ENCODE measurements around the gene PPFIBP2. TPM values are rescaled to one million over a fixed set of nuclear protein-coding genes. Genes with fewer than 3 reads are reported as not detected.

The PPFIBP2 gene
- total RNA-seq, 4 donors from 2014 or later = 26.4 to 33.3 (median 29.1) TPM

DNA sequence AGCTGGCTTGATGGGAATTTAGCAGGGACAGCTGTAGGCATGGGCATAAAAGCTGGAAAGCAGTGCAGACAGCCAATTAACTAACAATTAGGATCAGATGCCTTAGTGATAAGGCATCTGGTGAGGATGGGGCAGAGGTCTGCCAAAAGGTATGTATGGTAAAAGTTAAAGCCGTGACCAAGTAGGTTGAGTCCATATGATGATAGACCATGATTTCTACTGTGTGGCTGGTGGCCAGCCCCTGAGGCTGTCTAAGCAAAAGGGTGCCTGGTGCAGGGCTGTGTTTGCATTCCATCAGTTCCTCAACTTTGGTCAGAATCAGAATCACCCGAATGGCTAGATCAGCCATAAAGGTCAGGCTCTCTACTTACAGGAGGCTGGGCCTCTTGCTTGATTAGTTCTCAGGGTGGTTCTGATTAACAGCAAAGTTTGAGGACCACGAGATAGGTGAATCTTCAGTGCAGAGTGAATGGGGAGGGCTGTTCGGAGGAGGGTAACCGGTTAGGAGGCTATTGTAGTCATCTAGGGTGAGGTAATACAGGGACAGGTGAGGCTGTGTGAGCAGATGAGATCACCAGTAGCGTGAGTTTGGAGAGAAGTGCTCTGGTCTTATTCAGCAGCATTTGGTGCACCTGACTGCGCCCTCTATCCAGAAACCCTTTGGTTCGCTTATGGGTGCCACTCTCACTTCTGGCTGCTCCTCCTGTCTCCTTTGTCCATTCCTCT, 27.2 kb downstream of the PPFIBP2 start:
- no peak for TF ChIP-seq CTCF (IDR thresholded peaks at IDR 0.05; ENCODE audit: low read depth)

DNA sequence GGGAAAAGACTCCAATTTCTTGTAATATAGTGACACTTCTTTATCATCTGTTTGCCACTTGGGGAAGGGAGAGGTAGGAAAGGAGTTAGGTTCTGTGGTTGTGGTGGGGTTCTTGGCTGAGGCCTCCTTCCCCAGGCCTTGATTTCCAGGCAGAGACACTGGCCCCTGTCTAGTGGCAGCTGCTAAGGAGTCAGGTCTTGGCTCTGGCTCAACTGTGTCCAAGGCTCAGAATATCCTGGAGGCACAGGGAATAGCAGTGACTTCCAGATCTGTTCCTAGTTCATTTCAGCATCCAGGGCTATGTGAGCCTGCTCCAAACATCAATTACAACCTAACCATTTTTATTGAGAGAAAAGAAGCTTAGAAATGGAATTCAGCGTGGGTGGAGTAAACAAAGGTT, 29.5 kb downstream of the PPFIBP2 start:
- TF ChIP-seq CTCF (IDR thresholded peaks at IDR 0.05; ENCODE audit: low read depth) = no peak

DNA sequence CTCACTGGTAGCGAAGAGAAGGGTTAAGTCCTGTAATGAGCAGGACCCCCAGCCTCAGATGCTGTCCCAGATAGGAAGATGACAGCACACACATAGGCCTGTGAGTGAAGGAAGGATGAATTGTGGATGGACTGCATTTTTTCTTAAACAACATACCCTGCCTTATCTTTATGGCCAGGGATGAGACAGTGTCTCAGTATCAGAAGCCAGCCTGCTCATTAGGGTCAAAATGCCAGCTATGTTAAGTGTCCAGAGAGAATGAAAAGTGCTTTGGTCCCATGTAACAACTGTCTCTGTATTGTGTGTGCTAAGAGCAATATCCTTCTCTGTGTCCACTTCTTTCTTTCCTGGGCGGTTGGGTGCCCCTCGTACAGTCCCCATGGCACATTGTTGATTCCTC, 30.2 kb downstream of the PPFIBP2 start:
- no peak for TF ChIP-seq CTCF (IDR thresholded peaks at IDR 0.05; ENCODE audit: low read depth)

- no peak for TF ChIP-seq CTCF (IDR thresholded peaks at IDR 0.05; ENCODE audit: low read depth)
These were observed 31.8 kb downstream of the PPFIBP2 start for GRCh38 chr11:7545611-7546010.

- TF ChIP-seq CTCF (IDR thresholded peaks at IDR 0.05; ENCODE audit: low read depth) = no peak
These were observed 32.6 kb downstream of the PPFIBP2 start for GRCh38 chr11:7546324-7546791.

DNA sequence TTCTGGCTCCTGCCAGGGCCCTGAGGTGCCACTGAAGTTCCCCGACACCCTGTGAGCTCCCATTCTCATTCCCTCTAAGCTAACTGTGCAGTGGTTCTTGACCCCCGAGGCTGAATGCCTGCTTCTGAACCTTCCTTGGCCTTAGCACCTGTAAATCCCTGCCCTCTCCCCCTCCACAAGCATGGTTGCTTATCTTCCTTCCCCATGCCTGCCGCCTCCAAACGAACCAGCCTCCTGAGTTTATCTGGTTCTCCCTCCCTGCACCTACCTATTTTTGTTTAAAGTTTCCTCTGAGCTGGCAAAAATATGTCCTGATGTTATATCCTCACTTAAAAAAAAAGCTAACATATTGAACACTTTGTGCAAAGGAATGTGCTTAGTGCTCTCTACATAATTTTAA, 33.9 kb downstream of the PPFIBP2 start:
- TF ChIP-seq CTCF (IDR thresholded peaks at IDR 0.05; ENCODE audit: low read depth) = no peak

DNA sequence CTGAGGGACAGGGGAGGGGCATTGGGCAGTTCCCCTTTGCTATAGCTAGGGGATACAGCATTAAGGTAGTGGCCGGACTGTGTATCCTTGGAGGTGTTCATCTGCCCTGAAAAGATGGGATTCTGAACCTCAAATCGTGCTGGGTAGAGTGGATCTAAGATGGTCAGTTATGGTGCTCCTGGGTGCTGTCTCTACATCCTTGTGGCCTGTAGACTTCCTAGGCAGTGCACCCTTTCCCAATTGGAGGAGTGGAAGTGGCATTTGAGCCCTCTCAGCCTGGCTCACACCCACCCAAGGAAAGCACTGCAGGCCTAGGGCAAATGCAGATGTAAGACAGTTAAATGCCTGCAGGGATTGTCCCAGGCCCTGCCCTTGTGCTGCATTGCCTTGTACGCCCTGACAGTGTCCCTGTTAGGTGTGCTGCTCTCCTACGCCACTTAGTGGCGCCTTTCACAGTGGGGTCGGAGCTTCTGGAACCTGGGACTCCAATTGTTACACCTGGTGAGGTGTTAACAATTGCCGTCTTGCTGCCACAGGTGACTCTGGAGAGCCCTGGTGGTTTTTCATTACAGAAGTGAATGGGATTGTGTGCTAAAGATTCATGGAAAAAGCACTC, 35.0 kb downstream of the PPFIBP2 start:
- no peak for TF ChIP-seq CTCF (IDR thresholded peaks at IDR 0.05; ENCODE audit: low read depth)
